Keratinocyte (primary cell): ENCODE results near the gene GNG4.

Experiments
- CTCF ChIP-seq, 3 experiments: IDR thresholded peaks in 1 of 3; conservative IDR thresholded peaks in 1 of 3; optimal IDR thresholded peaks in 1 of 3; 2 replicates in 2 of 3; 3 replicates in 1 of 3; pipeline versions ENCODE3 to v1.5.1; 2011; ENCODE audit warnings: low read length in 3 of 3, mild to moderate bottlenecking in 3 of 3, moderate library complexity in 2 of 3, control low read depth in 1 of 3, inconsistent platforms in 1 of 3; ENCODE audit not compliant: insufficient read depth in 2 of 3; ENCODE audit errors: extremely low read depth in 1 of 3
- EZH2 ChIP-seq: IDR thresholded peaks from one replicate; pipeline ENCODE4 v1.6.1; 2012; ENCODE audit warnings: inconsistent platforms, mild to moderate bottlenecking, low read length, moderate library complexity

- TF ChIP-seq EZH2 (no peak), CTCF (optimal IDR thresholded peaks at IDR 0.05 in 1 of 3, IDR thresholded peaks at IDR 0.05 in 1 of 3, conservative IDR thresholded peaks at IDR 0.05 in 1 of 3; ENCODE audit: extremely low read depth in 1 of 3, insufficient read depth in 2 of 3, low read length in 3 of 3) (no peak)
Measured at GRCh38 chr1:235652364-235652763, 2.8 kb upstream of the GNG4 start.
